Inflammatory macrophage (primary cell): ENCODE data around the gene ASPRV1.

Experiments
- DNase-seq, 2 donors: peaks; one replicate each; pipeline ENCODE4 v3.0.0-alpha.2; 2020 to 2022

The ASPRV1 gene

GRCh38 chr2:69988086-69988635 is 26.7 kb upstream of the ASPRV1 start:
- DNase-seq, result peak in 1 of 2 donors; percentile 32

DNA sequence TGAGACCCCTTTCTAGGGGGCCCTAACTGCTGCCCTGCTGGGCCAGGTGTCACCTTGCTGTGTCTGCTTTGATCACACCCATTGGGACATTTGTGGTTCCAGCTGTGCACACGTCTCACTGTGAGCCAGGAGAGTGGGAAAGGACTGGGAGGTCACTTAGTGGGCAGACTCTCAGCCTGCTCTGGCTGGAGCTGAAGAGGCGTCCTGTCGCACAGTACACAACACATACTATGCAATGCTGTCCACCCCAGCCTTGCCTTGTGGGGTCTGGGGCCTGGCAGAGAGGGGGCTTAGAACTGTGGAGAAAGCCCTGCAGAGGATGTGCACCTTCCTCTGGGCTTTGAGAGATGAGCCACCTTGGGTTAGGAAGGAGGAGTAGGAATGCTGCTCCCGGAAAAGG is 25.3 kb upstream of the ASPRV1 start:
- DNase-seq, result no peak

- peak; percentile 88 to 93 for DNase-seq
Measured at GRCh38 chr2:69985688-69986087, 24.3 kb upstream of the ASPRV1 start.

DNA sequence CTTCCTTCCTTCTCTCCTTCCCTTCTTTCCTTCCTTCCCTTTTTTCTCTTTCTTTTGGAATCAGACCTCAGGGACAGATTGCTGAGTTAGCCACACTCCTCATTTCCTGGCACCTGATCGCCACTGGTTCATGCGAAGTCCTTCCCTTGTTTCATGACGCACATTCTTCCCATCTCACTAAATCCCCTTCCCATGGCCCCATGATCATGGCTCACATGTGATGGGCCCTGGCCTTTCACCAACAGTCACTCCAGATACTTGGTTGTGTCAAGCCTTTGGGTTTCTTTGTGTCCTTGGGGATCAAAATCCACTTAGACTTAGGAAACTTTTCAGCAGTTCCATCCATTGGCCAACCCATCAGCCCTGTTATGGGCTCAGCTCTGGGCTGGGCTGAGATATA is 23.8 kb upstream of the ASPRV1 start:
- no peak for DNase-seq

GRCh38 chr2:69983392-69983966 is 22.0 kb upstream of the ASPRV1 start:
- DNase-seq, result peak in 1 of 2 donors; percentile 28

- DNase-seq, result no peak
Measured at GRCh38 chr2:69979902-69980807, 18.7 kb upstream of the ASPRV1 start.

DNA sequence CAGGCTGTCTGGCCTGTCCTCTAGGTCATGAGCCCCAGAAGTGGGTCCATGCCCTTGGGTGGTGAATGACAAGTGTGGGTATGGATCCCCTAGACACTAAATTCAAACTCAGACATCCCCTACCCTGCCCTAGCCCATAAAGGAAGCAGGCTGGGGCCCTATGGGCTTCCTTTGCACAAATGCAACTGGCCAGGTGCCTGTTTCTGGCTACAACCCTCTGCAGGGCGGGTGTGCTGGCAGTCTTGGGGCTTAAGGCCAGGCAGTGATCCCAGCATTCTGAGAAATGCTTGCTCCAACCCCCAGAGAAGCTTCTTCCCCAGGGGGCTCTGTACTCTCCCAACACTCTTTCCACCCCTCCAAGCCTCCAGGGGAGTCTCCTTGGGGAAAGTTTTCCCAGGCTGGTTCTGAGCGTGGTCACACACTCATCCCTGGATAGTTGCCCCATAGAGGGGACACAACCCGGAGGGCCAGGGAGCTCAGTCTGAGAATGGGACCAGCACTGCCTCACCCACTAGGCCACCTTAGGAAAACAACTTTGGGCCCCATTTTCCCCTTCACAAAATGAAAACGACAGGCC is 16.6 kb upstream of the ASPRV1 start:
- DNase-seq, result no peak

DNA sequence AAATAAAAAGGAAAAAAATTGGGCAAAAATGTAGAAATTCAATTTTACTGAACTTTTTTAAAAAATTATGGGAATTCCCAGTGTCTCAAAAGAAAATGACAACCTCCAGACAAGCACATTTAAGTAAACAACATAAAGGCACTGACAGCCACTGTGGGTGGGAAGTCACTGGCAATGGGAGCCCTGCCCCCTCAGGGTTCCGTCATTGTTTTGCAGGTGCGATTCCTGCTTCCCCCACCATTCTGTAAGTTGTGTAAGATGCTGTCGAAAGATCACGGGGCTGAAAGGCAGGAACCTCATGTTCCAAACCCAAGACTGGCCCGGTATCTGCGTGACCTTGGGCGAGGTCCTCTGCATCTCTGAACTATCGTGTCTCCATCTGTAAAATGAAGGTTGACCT is 15.8 kb upstream of the ASPRV1 start:
- peak in 1 of 2 donors; percentile 14 for DNase-seq

DNA sequence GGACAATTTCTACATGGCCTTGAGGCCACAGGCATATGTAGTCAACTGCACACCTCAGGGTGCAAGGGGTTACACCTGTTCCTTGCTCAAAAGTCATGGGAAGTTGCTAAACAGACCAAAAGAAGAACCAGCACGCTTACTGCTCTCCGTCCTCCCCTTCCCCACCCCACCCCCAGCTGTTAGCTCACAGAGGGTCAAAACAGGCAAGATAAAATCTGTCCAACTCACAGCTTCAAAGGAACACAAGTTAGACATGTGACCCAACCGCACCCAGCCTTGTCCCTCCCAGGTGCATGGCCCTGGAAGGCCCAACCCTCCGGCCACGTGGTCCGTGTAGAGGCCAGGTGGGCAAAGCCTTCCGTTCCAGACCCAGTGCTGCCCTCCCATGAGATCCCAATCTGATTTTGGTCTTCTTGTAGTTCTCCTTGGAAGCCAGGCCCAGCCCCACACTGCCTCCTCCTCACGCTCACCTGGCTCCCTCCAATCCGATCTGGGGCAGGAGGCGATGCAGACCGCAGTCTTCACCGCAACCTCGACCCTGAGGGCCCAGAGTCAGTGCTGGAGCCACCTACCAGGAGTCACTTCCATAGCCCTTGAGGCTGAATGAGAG is 14.5 kb upstream of the ASPRV1 start:
- DNase-seq, result no peak

GRCh38 chr2:69975136-69975852 is 13.9 kb upstream of the ASPRV1 start:
- DNase-seq, result no peak

DNA sequence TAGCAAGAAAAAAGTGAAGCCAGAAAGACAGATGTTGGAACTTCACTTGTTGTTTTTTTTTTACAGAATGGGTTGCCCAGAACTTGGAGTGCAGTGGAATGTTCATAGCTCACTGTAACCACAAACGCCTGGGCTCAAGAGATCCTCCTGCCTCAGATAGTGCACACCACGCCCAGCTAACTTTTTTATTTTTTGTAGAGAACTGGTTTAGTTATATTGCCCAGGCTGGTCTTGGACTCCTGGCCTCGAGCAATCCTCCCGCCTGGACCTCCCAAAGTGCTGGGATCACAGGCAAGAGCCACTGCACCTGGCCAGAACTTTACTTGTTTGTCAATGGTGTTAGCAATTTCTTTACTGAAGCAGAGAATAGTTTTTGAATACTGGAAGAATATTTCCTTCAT is 11.9 kb upstream of the ASPRV1 start:
- DNase-seq, result no peak

DNA sequence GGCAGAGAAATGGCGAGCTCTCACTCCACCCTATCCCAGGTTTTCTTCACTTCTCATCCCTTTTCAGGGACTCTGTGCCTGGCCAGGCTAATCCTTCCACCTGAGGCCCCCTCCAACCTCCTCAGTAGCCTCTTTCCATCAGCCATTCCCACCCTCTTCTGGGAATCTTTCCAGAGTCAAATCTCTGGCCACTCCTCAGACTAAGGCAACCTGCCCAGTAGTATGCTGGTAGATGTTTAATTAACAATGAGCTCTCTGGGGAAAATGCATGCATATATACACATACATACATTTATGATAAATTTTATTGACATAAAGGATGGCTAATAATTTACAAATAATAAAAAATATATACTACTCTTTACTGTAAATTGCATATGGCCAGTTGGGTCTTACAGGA is 11.4 kb upstream of the ASPRV1 start:
- no peak for DNase-seq

DNA sequence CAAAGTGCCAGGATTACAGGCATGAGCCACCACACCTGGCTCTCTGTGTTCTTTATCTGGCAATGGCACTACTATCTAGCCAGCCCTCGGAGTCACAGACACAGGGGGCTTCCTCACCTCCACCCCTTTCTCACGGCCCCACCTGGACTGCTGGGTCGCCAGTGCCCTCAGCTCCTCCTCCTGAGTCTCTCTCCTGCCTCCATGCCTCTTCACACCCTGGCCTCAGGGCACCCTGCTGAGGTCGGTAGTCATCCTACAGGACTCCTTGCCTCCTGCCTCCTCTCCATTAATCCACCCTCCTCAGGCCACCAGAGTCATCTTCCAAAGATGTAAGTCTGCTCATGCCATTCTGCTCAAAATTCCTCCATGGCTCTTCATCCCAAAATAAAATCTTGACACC is 8.6 kb upstream of the ASPRV1 start:
- no peak for DNase-seq

GRCh38 chr2:69969126-69969983 is 7.9 kb upstream of the ASPRV1 start:
- DNase-seq, result no peak

- DNase-seq, result no peak
Measured at GRCh38 chr2:69968609-69969008, 7.2 kb upstream of the ASPRV1 start.

- DNase-seq, result no peak
Measured at GRCh38 chr2:69966496-69966895, 5.1 kb upstream of the ASPRV1 start.

DNA sequence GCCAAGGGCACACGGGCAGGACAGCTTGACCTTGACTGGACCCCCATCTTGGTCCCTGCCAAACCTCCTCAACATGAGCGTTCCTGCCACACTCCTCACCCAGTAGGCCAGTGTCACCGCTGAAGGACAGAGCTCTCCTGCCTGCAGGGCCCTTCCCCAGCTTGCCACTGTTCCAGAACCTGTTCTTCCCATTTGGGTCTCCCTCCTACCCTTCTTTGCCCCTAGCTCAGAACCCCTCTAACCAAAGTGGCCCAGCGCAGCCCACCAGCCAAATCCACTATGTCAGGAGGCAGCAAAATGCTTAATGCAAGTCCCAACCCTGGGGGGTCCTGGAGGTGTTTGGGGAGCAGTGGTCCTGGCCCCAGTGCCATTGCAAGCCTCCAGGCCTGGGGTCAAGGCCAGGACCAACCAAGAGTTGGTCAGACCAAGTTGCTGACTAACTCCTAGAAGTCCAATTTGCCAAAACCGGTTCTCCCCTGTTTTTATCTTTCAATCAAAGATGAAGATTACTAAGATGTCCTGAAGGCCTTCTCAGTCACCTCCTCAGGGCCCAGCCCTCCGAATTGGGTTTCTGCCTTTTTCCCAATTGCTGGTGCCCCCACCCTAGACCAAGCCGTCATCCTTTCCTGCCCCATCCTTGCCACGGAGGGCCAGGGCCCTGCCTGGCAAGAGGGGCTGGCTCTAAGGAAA is 4.5 kb upstream of the ASPRV1 start:
- DNase-seq, result no peak

- peak; percentile 54 to 77 for DNase-seq
Measured at GRCh38 chr2:69964353-69964841, 3.0 kb upstream of the ASPRV1 start.

DNA sequence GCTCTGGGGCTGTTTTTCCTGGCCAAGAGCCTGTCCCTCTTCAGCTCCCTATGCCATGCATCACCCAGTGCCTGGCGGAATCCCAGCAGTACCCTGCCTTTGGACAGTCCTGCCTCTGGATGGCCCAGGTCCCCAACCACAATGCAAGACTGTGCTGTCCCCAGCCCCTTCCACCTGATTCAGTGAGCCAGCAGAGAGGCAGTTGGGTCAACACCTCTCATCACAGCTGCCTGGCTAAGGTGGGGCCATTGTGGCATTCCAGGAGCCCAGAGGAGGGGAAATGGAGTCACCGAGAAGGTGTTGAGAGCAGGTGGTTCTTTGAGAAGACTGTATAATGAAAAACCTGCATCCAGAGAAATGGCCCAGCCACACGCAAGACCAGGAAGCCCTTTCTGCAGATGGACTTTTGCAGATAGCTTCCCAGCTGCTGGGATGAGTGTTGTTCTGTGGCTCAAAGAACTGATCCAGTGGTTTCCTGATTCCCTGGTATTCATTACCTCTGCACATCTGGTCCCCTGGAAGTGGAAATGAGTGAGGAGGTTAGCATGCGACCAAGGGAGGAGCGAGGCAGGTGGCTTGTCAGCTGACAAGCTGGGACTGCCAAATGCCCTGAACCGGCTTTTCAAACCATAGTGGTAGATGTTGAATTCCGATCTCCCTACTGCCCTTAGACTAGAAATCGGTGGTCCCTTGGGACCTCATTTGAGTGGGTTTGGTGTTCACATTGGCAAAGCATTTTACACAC is 1.7 kb upstream of the ASPRV1 start:
- no peak for DNase-seq

DNA sequence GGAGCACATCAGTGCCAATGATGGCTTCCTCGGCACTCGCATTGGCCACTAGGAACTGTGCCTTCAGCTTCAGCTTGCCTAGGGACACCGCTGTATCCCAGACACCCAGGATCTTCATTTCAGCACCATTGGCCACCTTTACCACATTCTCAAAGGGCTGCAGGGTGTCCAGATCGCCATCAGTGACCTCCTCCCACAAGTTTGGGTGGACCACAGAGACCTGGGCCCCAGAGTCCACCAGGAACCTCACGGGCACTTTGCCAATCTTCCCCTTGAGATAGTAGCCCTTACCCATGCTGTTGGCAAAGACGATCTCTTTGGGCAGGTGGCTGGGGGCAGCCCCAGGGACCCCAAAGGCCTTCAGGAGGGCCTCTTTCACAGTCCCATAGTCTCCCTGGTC is 610 bp downstream of the ASPRV1 start:
- no peak for DNase-seq
